SK-N-SH treated with all-trans-retinoic acid at 6 μM for 48 hours (cell line): ENCODE data around the gene GRN.

Source experiments
- ARNTL ChIP-seq: fragments of 450-650 bp; formaldehyde crosslinking; IDR thresholded peaks from 2 replicates; pipeline ENCODE4 v1.5.0; 2020; ENCODE audit warnings: low read depth, mild to moderate bottlenecking, moderate library complexity, borderline replicate concordance
- CSDC2 ChIP-seq: fragments of 250-450 bp; sonication (Bioruptor Pico); IDR thresholded peaks from 2 replicates; pipeline ENCODE4 v1.5.0; 2020; ENCODE audit warnings: mild to moderate bottlenecking, moderate library complexity
- ISL1 ChIP-seq: fragments of 250-450 bp; sonication (Bioruptor Pico); IDR thresholded peaks from 2 replicates; pipeline ENCODE4 v2.1.2; 2022; ENCODE audit warnings: mild to moderate bottlenecking, moderate library complexity
- ZNF565 ChIP-seq: fragments of 450-650 bp; formaldehyde crosslinking; conservative IDR thresholded peaks from 2 replicates; pipeline ENCODE4 v1.5.0; 2020; ENCODE audit warnings: low read depth, mild to moderate bottlenecking, moderate library complexity
- TF ChIP-seq, protein P1 (sequence below): fragments of 250-450 bp; sonication (Bioruptor Pico); IDR thresholded peaks from 2 replicates; pipeline ENCODE4 v1.8.0; 2021; ENCODE audit warnings: low read depth, mild to moderate bottlenecking, moderate library complexity, borderline replicate concordance
- TF ChIP-seq, protein P2 (sequence below): fragments of 250-450 bp; sonication (Bioruptor Pico); IDR thresholded peaks from 2 replicates; pipeline ENCODE4 v1.5.0; 2020; ENCODE audit warnings: mild to moderate bottlenecking, moderate library complexity
- TF ChIP-seq, protein P3 (sequence below): fragments of 250-450 bp; sonication (Bioruptor Pico); IDR thresholded peaks from 2 replicates; pipeline ENCODE4 v1.5.1; 2020; ENCODE audit warnings: low read depth, mild to moderate bottlenecking, moderate library complexity

DNA sequence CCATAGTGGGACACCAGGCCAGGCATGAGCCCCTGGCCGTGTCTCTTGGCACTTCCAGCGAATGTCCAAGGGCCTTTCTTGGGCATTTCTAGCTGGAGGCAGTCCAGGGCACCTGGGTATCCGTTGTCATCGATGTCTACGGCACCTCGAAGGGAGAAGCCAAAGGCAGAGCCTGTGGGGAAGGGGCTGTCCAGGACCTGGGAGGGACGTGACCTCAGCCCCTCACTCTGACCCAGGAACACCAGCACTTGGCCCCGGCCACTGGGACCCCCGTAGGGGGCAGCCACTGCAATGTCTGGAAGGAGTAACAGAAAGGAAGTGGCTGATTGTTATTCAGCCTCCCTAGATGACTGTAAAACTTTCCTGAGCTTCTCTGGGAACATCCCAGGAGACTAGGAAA lies 35.7 kb downstream of the GRN start:
- no peak for TF ChIP-seq CSDC2 (CRISPR knock-in tag)
- TF ChIP-seq ISL1 (CRISPR knock-in tag), result no peak
- TF ChIP-seq, protein P1, sequence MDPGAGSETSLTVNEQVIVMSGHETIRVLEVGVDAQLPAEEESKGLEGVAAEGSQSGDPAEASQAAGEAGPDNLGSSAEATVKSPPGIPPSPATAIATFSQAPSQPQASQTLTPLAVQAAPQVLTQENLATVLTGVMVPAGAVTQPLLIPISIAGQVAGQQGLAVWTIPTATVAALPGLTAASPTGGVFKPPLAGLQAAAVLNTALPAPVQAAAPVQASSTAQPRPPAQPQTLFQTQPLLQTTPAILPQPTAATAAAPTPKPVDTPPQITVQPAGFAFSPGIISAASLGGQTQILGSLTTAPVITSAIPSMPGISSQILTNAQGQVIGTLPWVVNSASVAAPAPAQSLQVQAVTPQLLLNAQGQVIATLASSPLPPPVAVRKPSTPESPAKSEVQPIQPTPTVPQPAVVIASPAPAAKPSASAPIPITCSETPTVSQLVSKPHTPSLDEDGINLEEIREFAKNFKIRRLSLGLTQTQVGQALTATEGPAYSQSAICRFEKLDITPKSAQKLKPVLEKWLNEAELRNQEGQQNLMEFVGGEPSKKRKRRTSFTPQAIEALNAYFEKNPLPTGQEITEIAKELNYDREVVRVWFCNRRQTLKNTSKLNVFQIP (CRISPR knock-in tag), result no peak
- TF ChIP-seq ZNF565 (CRISPR knock-in tag), result no peak
- TF ChIP-seq, protein P2, sequence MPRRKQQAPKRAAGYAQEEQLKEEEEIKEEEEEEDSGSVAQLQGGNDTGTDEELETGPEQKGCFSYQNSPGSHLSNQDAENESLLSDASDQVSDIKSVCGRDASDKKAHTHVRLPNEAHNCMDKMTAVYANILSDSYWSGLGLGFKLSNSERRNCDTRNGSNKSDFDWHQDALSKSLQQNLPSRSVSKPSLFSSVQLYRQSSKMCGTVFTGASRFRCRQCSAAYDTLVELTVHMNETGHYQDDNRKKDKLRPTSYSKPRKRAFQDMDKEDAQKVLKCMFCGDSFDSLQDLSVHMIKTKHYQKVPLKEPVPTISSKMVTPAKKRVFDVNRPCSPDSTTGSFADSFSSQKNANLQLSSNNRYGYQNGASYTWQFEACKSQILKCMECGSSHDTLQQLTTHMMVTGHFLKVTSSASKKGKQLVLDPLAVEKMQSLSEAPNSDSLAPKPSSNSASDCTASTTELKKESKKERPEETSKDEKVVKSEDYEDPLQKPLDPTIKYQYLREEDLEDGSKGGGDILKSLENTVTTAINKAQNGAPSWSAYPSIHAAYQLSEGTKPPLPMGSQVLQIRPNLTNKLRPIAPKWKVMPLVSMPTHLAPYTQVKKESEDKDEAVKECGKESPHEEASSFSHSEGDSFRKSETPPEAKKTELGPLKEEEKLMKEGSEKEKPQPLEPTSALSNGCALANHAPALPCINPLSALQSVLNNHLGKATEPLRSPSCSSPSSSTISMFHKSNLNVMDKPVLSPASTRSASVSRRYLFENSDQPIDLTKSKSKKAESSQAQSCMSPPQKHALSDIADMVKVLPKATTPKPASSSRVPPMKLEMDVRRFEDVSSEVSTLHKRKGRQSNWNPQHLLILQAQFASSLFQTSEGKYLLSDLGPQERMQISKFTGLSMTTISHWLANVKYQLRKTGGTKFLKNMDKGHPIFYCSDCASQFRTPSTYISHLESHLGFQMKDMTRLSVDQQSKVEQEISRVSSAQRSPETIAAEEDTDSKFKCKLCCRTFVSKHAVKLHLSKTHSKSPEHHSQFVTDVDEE, result no peak
- TF ChIP-seq, protein P3, sequence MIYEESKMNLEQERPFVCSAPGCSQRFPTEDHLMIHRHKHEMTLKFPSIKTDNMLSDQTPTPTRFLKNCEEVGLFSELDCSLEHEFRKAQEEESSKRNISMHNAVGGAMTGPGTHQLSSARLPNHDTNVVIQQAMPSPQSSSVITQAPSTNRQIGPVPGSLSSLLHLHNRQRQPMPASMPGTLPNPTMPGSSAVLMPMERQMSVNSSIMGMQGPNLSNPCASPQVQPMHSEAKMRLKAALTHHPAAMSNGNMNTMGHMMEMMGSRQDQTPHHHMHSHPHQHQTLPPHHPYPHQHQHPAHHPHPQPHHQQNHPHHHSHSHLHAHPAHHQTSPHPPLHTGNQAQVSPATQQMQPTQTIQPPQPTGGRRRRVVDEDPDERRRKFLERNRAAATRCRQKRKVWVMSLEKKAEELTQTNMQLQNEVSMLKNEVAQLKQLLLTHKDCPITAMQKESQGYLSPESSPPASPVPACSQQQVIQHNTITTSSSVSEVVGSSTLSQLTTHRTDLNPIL (CRISPR knock-in tag), result no peak
- TF ChIP-seq ARNTL, result no peak
